GM18507 (cell line): ENCODE results near the gene TFCP2L1.
"Not testable (repeated sequence)": the region's sequence is repeated elsewhere in the genome, so short reads cannot be mapped to it uniquely, and the experiment has no call there.

Experiments used
- DNase-seq: peaks from one replicate; pipeline ENCODE4 v3.0.0; 2011; ENCODE audit warnings: low read depth; ENCODE audit not compliant: insufficient read length; ENCODE audit errors: extremely low spot score
- FAIRE-seq: peaks from 2 replicates; lab custom pipeline; 2011; peaks lifted over from hg19 to GRCh38; lab: Jason Lieb, UNC

Gene TFCP2L1

GRCh38 chr2:121279476-121280220 is 5.4 kb downstream of the TFCP2L1 start:
- FAIRE-seq = no peak

GRCh38 chr2:121276341-121276740 is 8.7 kb downstream of the TFCP2L1 start:
- no peak for FAIRE-seq
- no peak for DNase-seq

More at GRCh38 chr2:121279476-121280220, 5.4 kb downstream of the TFCP2L1 start:
- no peak for DNase-seq

- FAIRE-seq (no peak), DNase-seq (no peak)
Measured at GRCh38 chr2:121273116-121273515, 11.9 kb downstream of the TFCP2L1 start.

- FAIRE-seq = no peak
- no peak for DNase-seq
Measured at GRCh38 chr2:121272596-121272995, 12.4 kb downstream of the TFCP2L1 start.

GRCh38 chr2:121269436-121269835 is 15.6 kb downstream of the TFCP2L1 start:
- FAIRE-seq = not testable (repeated sequence)

GRCh38 chr2:121266543-121267106 is 18.4 kb downstream of the TFCP2L1 start:
- DNase-seq (no peak), FAIRE-seq (no peak)

More at GRCh38 chr2:121269436-121269835, 15.6 kb downstream of the TFCP2L1 start:
- DNase-seq = not testable (repeated sequence)

- no peak for DNase-seq
Measured at GRCh38 chr2:121263996-121264715, 20.8 kb downstream of the TFCP2L1 start.

GRCh38 chr2:121260370-121261154 is 24.4 kb downstream of the TFCP2L1 start:
- DNase-seq (no peak), FAIRE-seq (no peak)

More at GRCh38 chr2:121263996-121264715, 20.8 kb downstream of the TFCP2L1 start:
- no peak for FAIRE-seq

- FAIRE-seq (no peak), DNase-seq (no peak)
Measured at GRCh38 chr2:121258051-121258450, 27.0 kb downstream of the TFCP2L1 start.

GRCh38 chr2:121257480-121257840 is 27.5 kb downstream of the TFCP2L1 start:
- DNase-seq (no peak), FAIRE-seq (no peak)

- FAIRE-seq = no peak
- DNase-seq = no peak
Measured at GRCh38 chr2:121256720-121257479, 28.1 kb downstream of the TFCP2L1 start.

GRCh38 chr2:121255358-121255757 is 29.6 kb downstream of the TFCP2L1 start:
- no peak for DNase-seq

GRCh38 chr2:121254748-121255147 is 30.3 kb downstream of the TFCP2L1 start:
- FAIRE-seq (no peak), DNase-seq (no peak)

More at GRCh38 chr2:121255358-121255757, 29.6 kb downstream of the TFCP2L1 start:
- no peak for FAIRE-seq

- DNase-seq (no peak), FAIRE-seq (no peak)
Measured at GRCh38 chr2:121253674-121254240, 31.2 kb downstream of the TFCP2L1 start.

- DNase-seq (no peak), FAIRE-seq (no peak)
Measured at GRCh38 chr2:121253021-121253673, 31.9 kb downstream of the TFCP2L1 start.

GRCh38 chr2:121251497-121251896 is 33.5 kb downstream of the TFCP2L1 start:
- FAIRE-seq (no peak), DNase-seq (no peak)

- DNase-seq = no peak
- FAIRE-seq = no peak
Measured at GRCh38 chr2:121248766-121249343, 36.1 kb downstream of the TFCP2L1 start.

GRCh38 chr2:121247971-121248370 is 37.0 kb downstream of the TFCP2L1 start:
- no peak for DNase-seq
- no peak for FAIRE-seq
